Fibroblast of lung (primary cell): ENCODE results near the gene DGKG. TPM values are rescaled to one million over a fixed set of nuclear protein-coding genes. Genes with fewer than 3 reads are reported as not detected.

Source experiments
- DNase-seq, 2 donors: peaks; one replicate each; pipeline versions ENCODE4 v3.0.0 to v3.0.0-alpha.2; 2010; ENCODE audit warnings: low read depth in 2 of 2
- H2AFZ ChIP-seq: 2 replicates; pipeline ENCODE4 v1.5.1; 2012; ENCODE audit warnings: low read length, control low read depth, inconsistent platforms
- H3K27ac ChIP-seq: 2 replicates; pipeline ENCODE4 v1.5.1; 2011; ENCODE audit warnings: low read length, control low read depth; ENCODE audit not compliant: insufficient read depth
- H3K27me3 ChIP-seq: 2 replicates; pipeline ENCODE4 v1.5.1; 2011; ENCODE audit warnings: mild to moderate bottlenecking, low read length; ENCODE audit not compliant: control insufficient read depth, insufficient read depth
- H3K36me3 ChIP-seq: 2 replicates; pipeline ENCODE4 v1.5.1; 2011; ENCODE audit warnings: low read length; ENCODE audit not compliant: control insufficient read depth, insufficient read depth
- H3K4me1 ChIP-seq: 2 replicates; pipeline ENCODE4 v1.5.1; 2011; ENCODE audit warnings: low read length; ENCODE audit not compliant: control insufficient read depth, insufficient read depth; ENCODE audit errors: extremely low read depth
- H3K4me2 ChIP-seq: 2 replicates; pipeline ENCODE4 v1.5.1; 2011; ENCODE audit warnings: low read length, control low read depth; ENCODE audit not compliant: insufficient read depth; ENCODE audit errors: extremely low read depth
- H3K4me3 ChIP-seq, 4 experiments: fragments of 200-600 bp in 1 of 4; sonication (generic) in 1 of 4; replicated peaks in 1 of 4; 2 replicates each; pipeline ENCODE4 v1.5.1; 2011 to 2016; ENCODE audit warnings: low read length in 4 of 4, low read depth in 3 of 4, mild to moderate bottlenecking in 3 of 4, control low read depth in 2 of 4, inconsistent platforms in 1 of 4, mixed read lengths in 1 of 4; ENCODE audit not compliant: insufficient read depth in 1 of 4; ENCODE audit errors: control extremely low read depth in 1 of 4
- H3K79me2 ChIP-seq: 2 replicates; pipeline ENCODE4 v1.5.1; 2012; ENCODE audit warnings: mild to moderate bottlenecking, low read length, inconsistent platforms; ENCODE audit not compliant: control insufficient read depth, insufficient read depth
- H3K9ac ChIP-seq: 2 replicates; pipeline ENCODE4 v1.5.1; 2011; ENCODE audit warnings: mild to moderate bottlenecking, low read length, control low read depth; ENCODE audit not compliant: insufficient read depth
- H3K9me3 ChIP-seq: 2 replicates; pipeline ENCODE4 v1.5.1; 2012; ENCODE audit warnings: low read depth, low read length; ENCODE audit not compliant: control insufficient read depth, insufficient read depth
- H4K20me1 ChIP-seq: 2 replicates; pipeline ENCODE4 v1.5.1; 2011; ENCODE audit warnings: low read length; ENCODE audit not compliant: control insufficient read depth, insufficient read depth; ENCODE audit errors: extremely low read depth
- EZH2 ChIP-seq: IDR thresholded peaks from 2 replicates; pipeline ENCODE4 v1.5.1; 2012; ENCODE audit warnings: low read length, control low read depth, mild to moderate bottlenecking; ENCODE audit errors: missing control alignments
- polyA plus RNA-seq, 2 donors: library from polyadenylated mRNA; depleted of rRNA in 1 of 2; stranded (reverse) in 1 of 2; unstranded in 1 of 2; fragments of >200 nt; gene quantifications; 2 replicates each; pipeline ENCODE4 v1.2.1, GENCODE V29; 2011 to 2012; ENCODE audit warnings: missing spikeins in 1 of 2
- total RNA-seq: library from RNA; depleted of rRNA; stranded (reverse); fragments of >200 nt; gene quantifications from 2 replicates; pipeline ENCODE4 v1.2.1, GENCODE V29; 2014
- TF ChIP-seq, protein P1 (sequence below), 2 donors: IDR thresholded peaks in 1 of 2; conservative IDR thresholded peaks in 1 of 2; 1 replicate in 1 of 2; 2 replicates in 1 of 2; pipeline ENCODE4 v1.5.1; 2011 to 2012; ENCODE audit warnings: low read length in 2 of 2, control low read depth in 1 of 2, inconsistent platforms in 1 of 2, low read depth in 1 of 2, mild to moderate bottlenecking in 1 of 2

The DGKG gene
- total and polyA plus RNA-seq, 2 donors (not counting 1 experiment from before 2014, with no cell fraction given), result 3.7 to 4.8 TPM

DNA sequence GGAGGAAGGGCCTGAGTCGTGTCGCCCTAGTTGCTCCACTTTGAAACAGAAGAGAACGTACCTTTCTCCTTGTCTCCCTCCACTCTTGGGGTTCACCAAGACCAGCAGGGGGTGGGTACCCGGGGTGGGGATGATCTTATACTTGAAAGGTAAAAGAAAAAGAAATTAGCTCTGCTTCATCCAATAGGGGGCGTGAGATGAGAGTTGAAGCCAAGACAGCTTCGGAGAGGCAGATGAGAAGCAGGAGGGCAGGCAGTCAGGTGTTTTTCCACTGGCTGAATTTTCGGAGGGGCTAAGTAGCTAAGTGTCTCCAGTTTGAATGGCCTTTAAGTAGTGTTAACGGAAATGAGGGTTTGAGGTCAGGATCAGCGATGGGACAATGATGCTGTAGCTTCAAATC lies 100.4 kb downstream of the DGKG start:
- H3K9ac ChIP-seq, result no peak overlapping the region
- H3K27me3 ChIP-seq, result no peaks in the 10 kb centered on the region
- H2AFZ ChIP-seq, result no peak overlapping the region
- no peak for TF ChIP-seq EZH2
- TF ChIP-seq, protein P1, sequence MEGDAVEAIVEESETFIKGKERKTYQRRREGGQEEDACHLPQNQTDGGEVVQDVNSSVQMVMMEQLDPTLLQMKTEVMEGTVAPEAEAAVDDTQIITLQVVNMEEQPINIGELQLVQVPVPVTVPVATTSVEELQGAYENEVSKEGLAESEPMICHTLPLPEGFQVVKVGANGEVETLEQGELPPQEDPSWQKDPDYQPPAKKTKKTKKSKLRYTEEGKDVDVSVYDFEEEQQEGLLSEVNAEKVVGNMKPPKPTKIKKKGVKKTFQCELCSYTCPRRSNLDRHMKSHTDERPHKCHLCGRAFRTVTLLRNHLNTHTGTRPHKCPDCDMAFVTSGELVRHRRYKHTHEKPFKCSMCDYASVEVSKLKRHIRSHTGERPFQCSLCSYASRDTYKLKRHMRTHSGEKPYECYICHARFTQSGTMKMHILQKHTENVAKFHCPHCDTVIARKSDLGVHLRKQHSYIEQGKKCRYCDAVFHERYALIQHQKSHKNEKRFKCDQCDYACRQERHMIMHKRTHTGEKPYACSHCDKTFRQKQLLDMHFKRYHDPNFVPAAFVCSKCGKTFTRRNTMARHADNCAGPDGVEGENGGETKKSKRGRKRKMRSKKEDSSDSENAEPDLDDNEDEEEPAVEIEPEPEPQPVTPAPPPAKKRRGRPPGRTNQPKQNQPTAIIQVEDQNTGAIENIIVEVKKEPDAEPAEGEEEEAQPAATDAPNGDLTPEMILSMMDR (conservative IDR thresholded peaks at IDR 0.05 in 1 of 2, IDR thresholded peaks at IDR 0.05 in 1 of 2; ENCODE audit: low read depth in 1 of 2, low read length in 2 of 2), result peak in 1 of 2 donors; percentile 30
- H3K36me3 ChIP-seq, result no peaks in the 10 kb centered on the region
- H3K4me2 ChIP-seq, result no peak overlapping the region
- no peak for DNase-seq
- no peaks in the 10 kb centered on the region for H3K9me3 ChIP-seq
- H3K27ac ChIP-seq, result no peak overlapping the region
- no peaks in the 10 kb centered on the region for H4K20me1 ChIP-seq
- H3K4me1 ChIP-seq, result no peaks in the 10 kb centered on the region
- H3K79me2 ChIP-seq, result no peaks in the 10 kb centered on the region
- H3K4me3 ChIP-seq, result no peak overlapping the region

DNA sequence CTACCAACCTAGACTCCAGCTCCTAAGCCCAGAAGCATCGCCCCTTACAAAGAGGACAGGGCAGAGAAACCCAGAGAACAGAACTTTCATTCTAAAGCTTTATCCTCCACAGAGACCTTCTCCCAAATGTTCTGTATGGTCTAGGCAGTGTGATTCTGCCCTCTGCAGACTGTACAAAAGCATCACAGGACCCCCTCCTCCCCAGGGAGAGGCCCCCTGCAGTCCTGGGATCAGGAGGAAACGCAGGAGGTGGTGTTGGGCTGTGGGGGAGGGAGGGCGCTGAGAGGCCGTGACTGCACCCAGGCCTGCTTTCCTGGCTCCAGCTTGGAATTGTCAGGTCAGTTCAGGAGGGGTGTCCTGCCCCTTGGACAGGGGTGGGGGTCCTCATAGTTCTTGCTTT lies 101.3 kb downstream of the DGKG start:
- no peak overlapping the region for H3K27ac ChIP-seq
- H3K4me1 ChIP-seq, result no peaks in the 10 kb centered on the region
- H3K4me3 ChIP-seq, result no peak overlapping the region
- no peak for TF ChIP-seq EZH2
- TF ChIP-seq, protein P1 (conservative IDR thresholded peaks at IDR 0.05 in 1 of 2, IDR thresholded peaks at IDR 0.05 in 1 of 2; ENCODE audit: low read depth in 1 of 2, low read length in 2 of 2), result no peak
- H3K9me3 ChIP-seq, result no peaks in the 10 kb centered on the region
- H3K9ac ChIP-seq, result no peak overlapping the region
- no peak overlapping the region for H3K4me2 ChIP-seq
- H4K20me1 ChIP-seq, result no peaks in the 10 kb centered on the region
- no peaks in the 10 kb centered on the region for H3K27me3 ChIP-seq
- H2AFZ ChIP-seq, result no peak overlapping the region
- H3K79me2 ChIP-seq, result no peaks in the 10 kb centered on the region
- DNase-seq, result no peak
- H3K36me3 ChIP-seq, result no peaks in the 10 kb centered on the region

DNA sequence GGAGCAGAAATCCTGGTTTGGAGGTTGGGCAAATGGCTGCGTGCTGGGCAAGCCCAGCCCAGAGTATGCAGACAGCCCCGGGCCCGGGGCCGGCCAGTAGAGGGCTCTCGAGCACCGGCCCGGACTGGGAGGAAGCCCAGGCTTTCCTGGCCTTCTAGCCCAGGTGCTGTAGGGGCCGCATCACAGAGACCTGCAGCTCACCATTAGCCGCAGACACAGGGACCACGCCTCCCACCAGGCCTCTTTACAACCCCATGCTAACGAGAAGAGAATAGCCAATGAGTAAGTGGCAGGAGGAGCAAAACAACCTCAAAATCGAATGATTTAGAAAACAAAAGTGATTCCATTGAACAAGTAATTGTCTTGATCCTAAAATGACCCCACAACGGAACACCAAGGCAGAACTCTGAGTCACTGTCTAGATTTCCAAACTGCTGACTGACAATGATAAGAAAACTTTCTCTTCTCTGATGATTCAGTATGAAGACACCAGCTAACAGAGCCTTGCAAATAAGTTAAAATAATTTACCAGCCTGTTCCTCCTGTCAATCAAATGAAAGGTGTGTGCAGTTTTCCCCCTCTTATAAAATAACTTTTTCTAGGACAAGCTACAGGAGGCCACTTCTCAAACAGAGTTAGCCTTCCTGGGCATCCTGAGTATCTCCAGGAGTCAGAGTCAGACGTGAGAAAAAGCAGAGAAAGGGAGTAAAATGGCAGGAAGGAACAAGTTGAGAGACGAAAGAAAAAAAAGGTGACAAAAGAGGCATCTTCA lies 102.2 kb downstream of the DGKG start:
- Histone ChIP-seq H3K36me3 (no peaks in the 10 kb centered on the region), H3K4me2 (peak overlapping the region; percentile 33), H3K27ac (no peak overlapping the region), H3K9ac (no peak overlapping the region), H2AFZ (no peak overlapping the region), H3K79me2 (no peaks in the 10 kb centered on the region), H3K27me3 (no peaks in the 10 kb centered on the region), H3K9me3 (no peaks in the 10 kb centered on the region), H3K4me1 (no peaks in the 10 kb centered on the region), H4K20me1 (no peaks in the 10 kb centered on the region), H3K4me3 (no peak overlapping the region)
- DNase-seq, result peak; percentile 54 to 64
- no peak for TF ChIP-seq EZH2
- TF ChIP-seq, protein P1 (conservative IDR thresholded peaks at IDR 0.05 in 1 of 2, IDR thresholded peaks at IDR 0.05 in 1 of 2; ENCODE audit: low read depth in 1 of 2, low read length in 2 of 2), result peak; percentile 82 to 84
